Thyroid gland (tissue), 4 donors: ENCODE measurements around the gene TMPRSS11F. TPM values are rescaled to one million over a fixed set of nuclear protein-coding genes. Genes with fewer than 3 reads are reported as not detected.

Experiments
- DNase-seq, 2 donors: peaks; one replicate each; pipeline ENCODE4 v3.0.0-alpha.2; 2019
- H3K27ac ChIP-seq, 3 donors: fragments of 200-600 bp; sonication (generic); 1 replicate in 2 of 3; 2 replicates in 1 of 3; pipeline ENCODE4 v1.5.1; 2016 to 2019; ENCODE audit warnings: mild to moderate bottlenecking in 1 of 3, moderate library complexity in 1 of 3
- H3K27me3 ChIP-seq: fragments of 200-600 bp; sonication (generic); one replicate; pipeline ENCODE4 v1.5.1; 2019
- H3K36me3 ChIP-seq, 2 donors: fragments of 200-600 bp; sonication (generic); one replicate each; pipeline ENCODE4 v1.5.1; 2016 to 2019
- H3K4me1 ChIP-seq, 2 donors: fragments of 200-600 bp; sonication (generic); one replicate each; pipeline ENCODE4 v1.5.1; 2017 to 2019
- H3K4me3 ChIP-seq, 3 donors: fragments of 200-600 bp; sonication (generic); replicated peaks in 1 of 3; 1 replicate in 2 of 3; 2 replicates in 1 of 3; pipeline ENCODE4 v1.5.1; 2016; ENCODE audit warnings: mild to moderate bottlenecking in 1 of 3
- H3K9me3 ChIP-seq: fragments of 200-600 bp; sonication (generic); one replicate; pipeline ENCODE4 v1.5.1; 2017
- POLR2A ChIP-seq, 2 donors: fragments of 450-650 bp; IDR thresholded peaks; one replicate each; pipeline ENCODE4 v1.6.1; 2017; ENCODE audit warnings: antibody characterized with exemption in 2 of 2, mild to moderate bottlenecking in 2 of 2, moderate library complexity in 1 of 2
- WGBS, 2 donors: methylation state at CpG; one replicate each; pipeline ENCODE4 v1.1.5; 2017; 5-methylcytosine and 5-hydroxymethylcytosine counted together
- intact Hi-C: fragments of 100-400 bp; cut with DNase I; formaldehyde crosslinking; loops from one replicate; pipeline ENCODE4 v1.15.1; 2023
- total RNA-seq, 4 donors: library from RNA; depleted of rRNA; stranded (reverse); fragments of >200 nt; gene quantifications; one replicate each; pipeline ENCODE4 v1.2.3, GENCODE V29; 2016
- TF ChIP-seq, protein P1 (sequence below), 6 experiments: fragments of 200-600 bp in 3 of 6; fragments of 450-650 bp in 3 of 6; sonication (generic) in 3 of 6; IDR thresholded peaks; one replicate each; pipeline ENCODE4 v1.5.1; 2016 to 2019; ENCODE audit warnings: antibody characterized with exemption in 6 of 6, mild to moderate bottlenecking in 2 of 6, inconsistent platforms in 1 of 6, moderate library complexity in 1 of 6

TMPRSS11F gene
- total RNA-seq, 4 donors from 2014 or later = not detected

DNA sequence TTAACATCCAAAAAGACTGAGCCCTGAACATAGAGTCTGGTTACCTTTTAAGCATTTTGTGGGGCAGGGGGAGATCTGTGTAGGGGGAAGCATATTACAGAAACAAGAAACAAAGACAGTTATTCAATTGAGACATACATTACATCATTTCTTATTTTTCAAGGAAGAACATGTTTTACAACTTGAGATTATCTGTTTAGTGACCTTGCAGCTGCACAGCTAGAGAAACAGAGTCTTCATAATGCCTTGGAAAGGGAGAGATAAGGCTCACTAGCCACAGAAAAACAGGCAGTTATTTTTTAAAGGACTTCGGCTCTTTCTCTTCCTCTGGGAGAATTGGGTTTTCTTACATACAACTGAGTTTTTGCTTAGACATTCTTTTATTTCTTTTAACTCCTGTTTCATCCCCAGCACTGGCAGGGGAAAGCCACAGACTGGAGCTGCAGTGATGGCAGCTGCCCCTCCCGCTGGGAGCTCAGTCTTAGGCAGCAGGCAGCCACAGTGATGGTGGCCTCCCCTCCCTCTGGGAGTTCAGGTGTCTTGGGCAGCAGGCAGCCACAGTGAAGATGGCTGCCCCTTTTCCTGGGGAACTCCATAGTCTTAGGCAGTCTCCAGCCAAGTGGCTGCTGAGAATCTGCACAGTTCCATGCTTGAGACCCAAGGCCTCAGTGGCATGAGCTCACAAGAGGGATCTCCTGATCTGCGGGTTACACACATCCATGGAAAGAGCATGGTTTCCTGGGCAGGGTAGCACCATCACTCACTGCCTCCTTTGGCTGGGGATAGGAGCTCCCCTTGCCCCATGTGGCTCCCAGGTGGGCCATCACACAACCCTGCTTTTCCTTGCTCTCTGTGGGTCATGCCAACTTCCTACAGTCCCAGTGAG lies 19.4 kb upstream of the TMPRSS11F start:
- whole genome bisulfite sequencing, 2 donors = 77 to 89% methylated on average over 3 of the region's 3 CpGs
- Histone ChIP-seq H3K27me3 (no peaks in the 10 kb centered on the region), H3K36me3 (no peaks in the 10 kb centered on the region), H3K4me3 (no peak overlapping the region), H3K4me1 (no peaks in the 10 kb centered on the region), H3K9me3 (no peaks in the 10 kb centered on the region), H3K27ac (no peak overlapping the region)
- DNase-seq = no peak
- intact Hi-C loops = no loop called here
- no peak for TF ChIP-seq POLR2A (IDR thresholded peaks at IDR 0.05)
- TF ChIP-seq, protein P1, sequence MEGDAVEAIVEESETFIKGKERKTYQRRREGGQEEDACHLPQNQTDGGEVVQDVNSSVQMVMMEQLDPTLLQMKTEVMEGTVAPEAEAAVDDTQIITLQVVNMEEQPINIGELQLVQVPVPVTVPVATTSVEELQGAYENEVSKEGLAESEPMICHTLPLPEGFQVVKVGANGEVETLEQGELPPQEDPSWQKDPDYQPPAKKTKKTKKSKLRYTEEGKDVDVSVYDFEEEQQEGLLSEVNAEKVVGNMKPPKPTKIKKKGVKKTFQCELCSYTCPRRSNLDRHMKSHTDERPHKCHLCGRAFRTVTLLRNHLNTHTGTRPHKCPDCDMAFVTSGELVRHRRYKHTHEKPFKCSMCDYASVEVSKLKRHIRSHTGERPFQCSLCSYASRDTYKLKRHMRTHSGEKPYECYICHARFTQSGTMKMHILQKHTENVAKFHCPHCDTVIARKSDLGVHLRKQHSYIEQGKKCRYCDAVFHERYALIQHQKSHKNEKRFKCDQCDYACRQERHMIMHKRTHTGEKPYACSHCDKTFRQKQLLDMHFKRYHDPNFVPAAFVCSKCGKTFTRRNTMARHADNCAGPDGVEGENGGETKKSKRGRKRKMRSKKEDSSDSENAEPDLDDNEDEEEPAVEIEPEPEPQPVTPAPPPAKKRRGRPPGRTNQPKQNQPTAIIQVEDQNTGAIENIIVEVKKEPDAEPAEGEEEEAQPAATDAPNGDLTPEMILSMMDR (IDR thresholded peaks at IDR 0.05) = no peak

DNA sequence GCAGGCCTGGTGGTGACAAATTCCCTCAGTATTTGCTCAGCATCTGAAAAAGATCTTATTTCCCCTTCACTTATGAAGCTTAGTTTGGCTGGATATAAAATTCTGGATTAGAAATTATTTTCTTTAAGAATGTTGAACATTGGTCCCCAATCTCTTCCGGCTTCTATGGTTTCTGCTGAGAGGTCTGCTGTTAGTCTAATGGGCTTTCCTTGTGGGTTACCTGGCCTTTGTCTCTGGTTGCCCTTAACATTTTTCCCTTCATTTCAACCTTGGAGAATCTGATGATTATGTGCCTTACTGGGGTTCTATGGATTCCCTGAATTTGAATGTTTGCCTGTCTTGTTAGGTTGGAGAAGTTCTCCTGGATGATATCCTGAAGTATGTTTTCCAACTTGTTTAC lies 17.4 kb upstream of the TMPRSS11F start:
- intact Hi-C loops = no loop called here
- Histone ChIP-seq H3K4me3 (no peak overlapping the region), H3K27me3 (no peaks in the 10 kb centered on the region), H3K36me3 (no peaks in the 10 kb centered on the region), H3K9me3 (no peaks in the 10 kb centered on the region), H3K4me1 (no peaks in the 10 kb centered on the region), H3K27ac (no peak overlapping the region)
- TF ChIP-seq, protein P1 (IDR thresholded peaks at IDR 0.05) = no peak
- no peak for TF ChIP-seq POLR2A (IDR thresholded peaks at IDR 0.05)
- 95 to 97% methylated on average over 1 of the region's 1 CpG for WGBS, 2 donors
- no peak for DNase-seq

DNA sequence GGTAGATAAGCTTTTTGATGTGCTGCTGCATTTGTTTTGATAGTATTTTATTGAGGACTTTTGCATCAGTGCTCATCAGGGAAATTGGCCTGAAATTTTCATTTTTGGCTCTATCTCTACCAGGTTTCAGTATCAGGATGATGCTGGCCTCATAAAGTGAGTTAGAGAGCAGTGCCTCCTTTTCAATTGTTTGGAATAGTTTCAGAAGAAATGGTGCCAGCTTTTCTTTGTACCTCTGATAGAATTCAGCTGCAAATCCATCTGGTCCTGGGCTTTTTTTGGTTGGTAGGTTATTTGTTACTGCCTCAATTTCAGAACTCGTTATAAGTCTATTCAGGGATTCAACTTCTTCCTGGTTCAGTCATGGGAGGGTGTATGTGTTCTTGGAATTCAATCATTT lies 15.6 kb upstream of the TMPRSS11F start:
- Histone ChIP-seq H3K27me3 (no peaks in the 10 kb centered on the region), H3K4me3 (no peak overlapping the region), H3K27ac (no peak overlapping the region), H3K4me1 (no peaks in the 10 kb centered on the region), H3K36me3 (no peaks in the 10 kb centered on the region), H3K9me3 (no peaks in the 10 kb centered on the region)
- intact Hi-C loops = no loop called here
- WGBS, 2 donors = 69 to 81% methylated on average over 1 of the region's 1 CpG
- no peak for DNase-seq
- TF ChIP-seq, protein P1 (IDR thresholded peaks at IDR 0.05) = no peak
- no peak for TF ChIP-seq POLR2A (IDR thresholded peaks at IDR 0.05)

DNA sequence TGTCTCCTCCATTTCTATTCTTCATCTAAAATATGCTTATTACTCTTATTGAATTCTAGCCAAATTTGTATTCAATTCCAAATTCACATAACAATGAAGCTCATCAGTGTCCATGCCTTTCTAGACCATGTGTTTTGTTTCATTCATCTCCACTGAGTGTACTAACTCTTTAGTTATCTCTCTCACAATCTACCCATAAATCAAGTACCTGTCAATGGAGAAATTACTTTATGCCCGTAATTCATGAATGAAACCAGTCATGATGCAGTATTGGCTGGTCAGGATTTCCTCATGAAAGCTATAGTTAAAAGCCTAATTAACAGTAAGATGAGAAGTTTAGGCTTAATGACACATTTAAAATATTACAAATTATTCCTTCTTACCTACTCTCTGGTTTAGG lies 12.2 kb upstream of the TMPRSS11F start:
- no peak for TF ChIP-seq POLR2A (IDR thresholded peaks at IDR 0.05)
- TF ChIP-seq, protein P1 (IDR thresholded peaks at IDR 0.05) = no peak
- Histone ChIP-seq H3K36me3 (no peaks in the 10 kb centered on the region), H3K27ac (no peak overlapping the region), H3K4me3 (no peak overlapping the region), H3K27me3 (no peaks in the 10 kb centered on the region), H3K9me3 (no peaks in the 10 kb centered on the region), H3K4me1 (no peaks in the 10 kb centered on the region)
- DNase-seq = no peak
- WGBS, 2 donors = 57 to 58% methylated on average over 1 of the region's 1 CpG
- intact Hi-C loops = no loop called here

DNA sequence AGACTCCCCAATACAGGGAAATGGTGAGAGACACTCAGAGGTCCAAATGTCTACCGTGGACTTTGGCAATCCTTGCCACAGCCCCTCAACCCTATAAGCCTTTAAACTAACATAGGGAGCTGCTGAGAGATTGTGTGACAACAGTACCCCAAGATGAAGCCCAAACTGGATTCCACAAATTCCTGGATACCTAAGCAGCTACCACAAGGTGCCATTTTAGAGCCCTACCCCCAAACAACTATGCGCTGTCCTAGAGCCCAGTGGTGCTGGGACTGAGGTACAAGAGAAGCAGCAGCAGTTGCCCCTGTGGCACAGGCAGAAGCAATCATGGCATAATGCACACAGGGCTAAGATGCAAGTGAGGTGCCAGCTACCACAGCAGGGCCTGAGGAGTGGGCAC lies 2.7 kb upstream of the TMPRSS11F start:
- 73 to 85% methylated on average over 2 of the region's 2 CpGs for WGBS, 2 donors

More for the DNA sequence above, 2.7 kb upstream of the TMPRSS11F start:
- intact Hi-C loops = no loop called here
- Histone ChIP-seq H3K27ac (no peak overlapping the region), H3K36me3 (no peaks in the 10 kb centered on the region), H3K9me3 (no peaks in the 10 kb centered on the region), H3K4me3 (no peak overlapping the region), H3K4me1 (no peaks in the 10 kb centered on the region), H3K27me3 (no peaks in the 10 kb centered on the region)
- TF ChIP-seq POLR2A (IDR thresholded peaks at IDR 0.05) = no peak
- TF ChIP-seq, protein P1 (IDR thresholded peaks at IDR 0.05) = no peak
- DNase-seq = no peak
